Testis (tissue), 3 donors: Measurements from ENCODE around the gene NR2F6. TPM values are rescaled to one million over a fixed set of nuclear protein-coding genes. Genes with fewer than 3 reads are reported as not detected.

Source experiments
- DNase-seq: peaks from one replicate; pipeline ENCODE4 v3.0.0-alpha.2; 2019
- H3K27ac ChIP-seq, 2 donors: fragments of 200-600 bp; sonication (generic); one replicate each; pipeline ENCODE4 v1.5.1; 2019
- H3K27me3 ChIP-seq: fragments of 200-600 bp; sonication (generic); one replicate; pipeline ENCODE4 v1.5.1; 2019
- H3K36me3 ChIP-seq: fragments of 200-600 bp; sonication (generic); one replicate; pipeline ENCODE4 v1.5.1; 2017; ENCODE audit warnings: low read depth; ENCODE audit errors: missing control alignments
- H3K4me1 ChIP-seq: fragments of 200-600 bp; sonication (generic); one replicate; pipeline ENCODE4 v1.5.1; 2019
- H3K4me3 ChIP-seq, 2 donors: fragments of 200-600 bp; sonication (generic); one replicate each; pipeline ENCODE4 v1.5.1; 2017 to 2019
- H3K9me3 ChIP-seq: fragments of 200-600 bp; sonication (generic); one replicate; pipeline ENCODE4 v1.5.1; 2017
- CTCF ChIP-seq, 3 experiments: fragments of 450-650 bp in 2 of 3; fragments of 200-600 bp in 1 of 3; sonication (generic) in 1 of 3; IDR thresholded peaks; one replicate each; pipeline ENCODE4 v1.5.1; 2016 to 2019; ENCODE audit warnings: antibody characterized with exemption in 3 of 3, mild to moderate bottlenecking in 2 of 3, moderate library complexity in 1 of 3
- POLR2A ChIP-seq: fragments of 450-650 bp; IDR thresholded peaks from one replicate; pipeline ENCODE4 v1.6.1; 2017; ENCODE audit warnings: antibody characterized with exemption, mild to moderate bottlenecking, moderate library complexity
- WGBS, 2 donors: methylation state at CpG; one replicate each; pipeline ENCODE4 v1.1.5; 2018; 5-methylcytosine and 5-hydroxymethylcytosine counted together
- intact Hi-C: fragments of 100-400 bp; cut with DNase I; formaldehyde crosslinking; loops from one replicate; pipeline ENCODE4 v1.15.1; 2023; ENCODE audit warnings: low total_unique reads
- polyA plus RNA-seq: library from polyadenylated mRNA; stranded (reverse); fragments of 350-450 nt; fragmentation: Illumina TruSeq; extraction: RNeasy Lipid Tissue Mini Kit (QIAGEN cat#74804); gene quantifications from one replicate; pipeline ENCODE4 v1.2.3, GENCODE V29; 2014; ENCODE audit warnings: low read depth, low replicate concordance; ENCODE audit not compliant: insufficient read depth
- total RNA-seq, 2 donors: library from RNA; depleted of rRNA; stranded (reverse); fragments of >200 nt; gene quantifications; one replicate each; pipeline ENCODE4 v1.2.3, GENCODE V29; 2016

The NR2F6 gene
- total and polyA plus RNA-seq, 3 donors from 2014 or later: 20.4 to 71.8 (median 63.1) TPM

GRCh38 chr19:17213334-17213733 is 32.4 kb downstream of the NR2F6 start:
- no peak overlapping the region for H3K4me3 ChIP-seq
- intact Hi-C loops: no loop called here
- no peaks in the 10 kb centered on the region for H3K36me3 ChIP-seq
- H3K9me3 ChIP-seq: no peaks in the 10 kb centered on the region
- H3K27ac ChIP-seq: no peak overlapping the region
- peaks cover 10% of the 10 kb centered on the region for H3K4me1 ChIP-seq
- TF ChIP-seq CTCF (IDR thresholded peaks at IDR 0.05): no peak
- no peak for TF ChIP-seq POLR2A
- DNase-seq: no peak
- whole genome bisulfite sequencing, 2 donors: 76 to 86% methylated on average over 2 to 5 of the region's 5 CpGs
- H3K27me3 ChIP-seq: no peaks in the 10 kb centered on the region

DNA sequence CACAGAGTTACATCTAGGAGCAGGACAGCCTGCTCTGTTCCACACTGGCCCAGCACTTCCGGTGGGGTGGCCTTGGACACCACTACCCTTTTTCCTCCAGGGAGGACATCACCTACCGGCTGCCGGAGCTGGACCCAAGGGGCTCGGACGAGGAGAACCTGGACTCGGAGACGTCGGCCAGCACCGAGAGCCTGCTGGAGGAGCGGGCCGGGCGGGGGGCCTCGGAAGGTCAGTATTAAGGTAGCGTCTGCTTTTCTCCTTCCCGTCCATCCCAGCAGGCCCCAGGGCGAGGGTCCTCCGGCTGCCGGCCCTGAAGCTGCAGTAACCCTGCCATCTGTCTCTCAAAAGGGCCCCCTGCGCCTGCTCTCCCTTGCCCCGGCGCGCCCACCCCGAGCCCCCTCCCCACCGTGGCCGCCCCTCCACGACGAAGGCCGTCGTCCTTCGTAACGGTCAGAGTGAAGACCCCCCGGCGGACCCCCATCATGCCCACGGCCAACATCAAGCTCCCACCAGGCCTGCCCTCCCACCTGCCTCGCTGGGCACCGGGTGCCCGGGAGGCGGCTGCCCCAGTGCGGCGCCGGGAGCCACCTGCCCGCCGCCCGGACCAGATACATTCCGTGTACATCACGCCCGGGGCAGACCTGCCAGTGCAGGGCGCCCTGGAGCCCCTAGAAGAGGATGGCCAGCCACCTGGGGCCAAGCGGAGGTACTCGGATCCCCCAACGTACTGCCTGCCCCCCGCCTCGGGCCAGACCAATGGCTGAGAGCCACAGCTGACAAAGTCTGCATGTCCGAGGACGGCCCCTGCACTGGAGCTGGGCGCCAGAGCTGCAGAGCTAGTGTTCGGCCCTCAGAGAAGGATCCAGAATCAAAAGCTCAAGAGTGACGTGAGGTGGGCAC is 33.9 kb downstream of the NR2F6 start:
- TF ChIP-seq CTCF (IDR thresholded peaks at IDR 0.05): no peak
- Histone ChIP-seq H3K27me3 (no peaks in the 10 kb centered on the region), H3K36me3 (no peaks in the 10 kb centered on the region), H3K4me3 (no peak overlapping the region), H3K4me1 (peaks cover 10% of the 10 kb centered on the region), H3K9me3 (no peaks in the 10 kb centered on the region), H3K27ac (no peak overlapping the region)
- 90 to 92% methylated on average over 12 to 53 of the region's 58 CpGs for WGBS, 2 donors
- intact Hi-C loops: no loop called here
- DNase-seq: no peak

- no peak overlapping the region for H3K27ac ChIP-seq
- H3K9me3 ChIP-seq: no peaks in the 10 kb centered on the region
- H3K27me3 ChIP-seq: no peaks in the 10 kb centered on the region
- intact Hi-C loops: no loop called here
- no peak for DNase-seq
- 86 to 100% methylated on average over 2 to 13 of the region's 14 CpGs for WGBS, 2 donors
- TF ChIP-seq CTCF (IDR thresholded peaks at IDR 0.05) (no peak), POLR2A (no peak)
- H3K36me3 ChIP-seq: no peaks in the 10 kb centered on the region
- H3K4me3 ChIP-seq: no peak overlapping the region
- H3K4me1 ChIP-seq: peaks cover 5% of the 10 kb centered on the region
Observed at GRCh38 chr19:17210296-17210695, 35.4 kb downstream of the NR2F6 start.

DNA sequence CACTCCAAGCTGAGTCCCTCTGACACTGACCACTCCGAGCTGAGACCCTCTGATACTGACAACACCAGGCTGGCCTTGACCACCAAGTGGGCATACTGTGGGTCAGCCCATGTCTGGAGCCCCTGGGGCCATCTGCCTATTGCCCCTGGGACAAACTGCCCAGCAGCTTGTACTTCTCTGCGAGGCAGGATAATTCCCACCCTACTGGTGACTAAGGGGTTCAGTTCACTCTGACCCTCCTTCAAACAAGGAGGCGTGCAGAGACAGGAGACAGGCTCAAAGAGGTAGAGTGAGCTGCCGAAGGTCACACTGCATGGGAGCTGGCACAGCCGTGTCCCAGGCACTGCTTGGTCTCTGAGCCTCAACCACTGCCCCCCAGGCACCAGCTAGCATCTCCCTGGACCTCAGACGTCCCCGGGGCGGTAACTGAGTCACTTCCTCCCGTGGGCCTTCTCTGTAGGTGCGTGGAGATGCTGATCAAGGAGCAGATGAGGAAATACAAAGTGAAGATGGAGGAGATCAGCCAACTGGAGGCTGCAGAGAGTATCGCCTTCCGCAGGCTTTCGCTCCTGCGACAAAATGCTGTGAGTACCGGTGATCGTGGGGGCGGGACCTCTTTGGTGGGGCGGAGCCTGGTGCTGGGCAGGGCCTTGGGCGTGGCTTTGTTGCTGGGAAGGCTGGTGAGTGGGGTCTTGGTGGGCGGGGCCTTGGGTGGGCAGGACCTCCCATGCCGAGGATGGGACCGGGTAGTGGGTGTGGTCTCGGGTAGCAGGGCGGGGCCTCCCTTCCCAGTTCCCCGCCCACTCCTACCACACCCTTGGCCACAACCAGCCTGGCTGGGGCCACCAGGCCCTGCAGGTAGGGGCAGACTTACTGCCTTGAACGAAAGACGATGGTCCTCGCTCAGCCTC is 36.3 kb downstream of the NR2F6 start:
- no peak overlapping the region for H3K27ac ChIP-seq
- no peak overlapping the region for H3K4me3 ChIP-seq
- peaks cover under 1% of the 10 kb centered on the region for H3K4me1 ChIP-seq
- TF ChIP-seq CTCF (IDR thresholded peaks at IDR 0.05): no peak
- 55 to 60% methylated on average over 19 to 27 of the region's 28 CpGs for WGBS, 2 donors
- DNase-seq: peak; percentile 76
- H3K9me3 ChIP-seq: no peaks in the 10 kb centered on the region
- H3K27me3 ChIP-seq: no peaks in the 10 kb centered on the region
- intact Hi-C loops: loop anchor here (10.0 kb wide), 1 partner anchor 65 kb away; no protein-coding TSS in a partner anchor
- H3K36me3 ChIP-seq: no peaks in the 10 kb centered on the region
